Fibroblast of mammary gland (primary cell): ENCODE measurements around the gene CLTRN.

Experiments used
- DNase-seq: peaks from one replicate; pipeline ENCODE4 v3.0.0-alpha.2; 2010; ENCODE audit warnings: low read depth
- H3K4me3 ChIP-seq: 2 replicates; pipeline ENCODE4 v1.5.1; 2011; ENCODE audit warnings: low read depth, mild to moderate bottlenecking, low read length, moderate library complexity; ENCODE audit not compliant: control insufficient read depth
- CTCF ChIP-seq: conservative IDR thresholded peaks from 2 replicates; pipeline ENCODE4 v1.5.1; 2011; ENCODE audit warnings: low read depth, low read length, inconsistent platforms; ENCODE audit not compliant: control insufficient read depth, insufficient read depth

CLTRN gene

GRCh38 chrX:15579778-15580747 lies 84.5 kb downstream of the CLTRN start:
- DNase-seq, result no peak
- TF ChIP-seq CTCF, result no peak
- no peak overlapping the region for H3K4me3 ChIP-seq
